Measurements from ENCODE around the gene CATSPERD.

Gene CATSPERD

GRCh38 chr19:5690955-5691821 is 29.2 kb upstream of the CATSPERD start:
- Mint-ChIP-seq H3K4me1 (peaks cover 32% of the 10 kb centered on the region), H3K4me3 (peak overlapping the region; percentile 95), H3K27ac (ENCODE audit: low read depth) (peak overlapping the region; percentile 99), H3K27me3 (no peaks in the 10 kb centered on the region), H3K36me3 (ENCODE audit: insufficient read depth) (peaks cover 63% of the 10 kb centered on the region), H3K9me3 (no peaks in the 10 kb centered on the region)
- peak; percentile 22 for ATAC-seq (replicated peaks; ENCODE audit: extremely low read depth, poor library complexity, severe bottlenecking)
- DNase-seq (ENCODE audit: low spot score in 2 of 2), result no peak

GRCh38 chr19:5691822-5692722 is 28.4 kb upstream of the CATSPERD start:
- H3K27me3 Mint-ChIP-seq, result no peaks in the 10 kb centered on the region
- H3K36me3 Mint-ChIP-seq (ENCODE audit: insufficient read depth), result peaks cover 66% of the 10 kb centered on the region
- ATAC-seq (replicated peaks; ENCODE audit: extremely low read depth, poor library complexity, severe bottlenecking) (no peak), DNase-seq (ENCODE audit: low spot score in 2 of 2) (no peak)
- H3K9me3 Mint-ChIP-seq, result no peaks in the 10 kb centered on the region
- H3K4me3 Mint-ChIP-seq, result peak overlapping the region; percentile 95
- H3K27ac Mint-ChIP-seq (ENCODE audit: low read depth), result peak overlapping the region; percentile 62
- H3K4me1 Mint-ChIP-seq, result peaks cover 32% of the 10 kb centered on the region

GRCh38 chr19:5692723-5693194 is 27.7 kb upstream of the CATSPERD start:
- peak overlapping the region; percentile 95 for H3K4me3 Mint-ChIP-seq
- no peak for ATAC-seq (replicated peaks; ENCODE audit: extremely low read depth, poor library complexity, severe bottlenecking)
- H3K4me1 Mint-ChIP-seq, result peaks cover 32% of the 10 kb centered on the region
- H3K27me3 Mint-ChIP-seq, result no peaks in the 10 kb centered on the region
- no peak for DNase-seq (ENCODE audit: low spot score in 2 of 2)
- peak overlapping the region; percentile 62 for H3K27ac Mint-ChIP-seq (ENCODE audit: low read depth)
- peaks cover 70% of the 10 kb centered on the region for H3K36me3 Mint-ChIP-seq (ENCODE audit: insufficient read depth)
- no peaks in the 10 kb centered on the region for H3K9me3 Mint-ChIP-seq

- no peak for ATAC-seq (replicated peaks; ENCODE audit: extremely low read depth, poor library complexity, severe bottlenecking)
- DNase-seq (ENCODE audit: low spot score in 2 of 2), result no peak
- H3K27me3 Mint-ChIP-seq, result no peaks in the 10 kb centered on the region
- H3K27ac Mint-ChIP-seq (ENCODE audit: low read depth), result peak overlapping the region; percentile 90
- H3K36me3 Mint-ChIP-seq (ENCODE audit: insufficient read depth), result peaks cover 71% of the 10 kb centered on the region
- H3K4me1 Mint-ChIP-seq, result peaks cover 27% of the 10 kb centered on the region
- H3K4me3 Mint-ChIP-seq, result peak overlapping the region; percentile 95
- H3K9me3 Mint-ChIP-seq, result no peaks in the 10 kb centered on the region
These were observed 27.0 kb upstream of the CATSPERD start for GRCh38 chr19:5693195-5694166.

- Mint-ChIP-seq H3K9me3 (no peaks in the 10 kb centered on the region), H3K36me3 (ENCODE audit: insufficient read depth) (peaks cover 74% of the 10 kb centered on the region), H3K27me3 (no peaks in the 10 kb centered on the region), H3K4me1 (peaks cover 26% of the 10 kb centered on the region), H3K27ac (ENCODE audit: low read depth) (peak overlapping the region; percentile 90), H3K4me3 (peak overlapping the region; percentile 7)
- ATAC-seq (replicated peaks; ENCODE audit: extremely low read depth, poor library complexity, severe bottlenecking) (no peak), DNase-seq (ENCODE audit: low spot score in 2 of 2) (no peak)
These were observed 26.1 kb upstream of the CATSPERD start for GRCh38 chr19:5694167-5694955.

GRCh38 chr19:5694956-5695648 is 25.3 kb upstream of the CATSPERD start:
- Mint-ChIP-seq H3K36me3 (ENCODE audit: insufficient read depth) (peaks cover 72% of the 10 kb centered on the region), H3K4me3 (no peak overlapping the region)

GRCh38 chr19:5695649-5696195 is 24.7 kb upstream of the CATSPERD start:
- Mint-ChIP-seq H3K9me3 (no peaks in the 10 kb centered on the region), H3K36me3 (ENCODE audit: insufficient read depth) (peaks cover 70% of the 10 kb centered on the region), H3K4me3 (no peak overlapping the region), H3K27ac (ENCODE audit: low read depth) (peak overlapping the region; percentile 61), H3K27me3 (no peaks in the 10 kb centered on the region), H3K4me1 (peaks cover 15% of the 10 kb centered on the region)
- DNase-seq (ENCODE audit: low spot score in 2 of 2), result no peak
- ATAC-seq (replicated peaks; ENCODE audit: extremely low read depth, poor library complexity, severe bottlenecking), result no peak

More at GRCh38 chr19:5694956-5695648, 25.3 kb upstream of the CATSPERD start:
- Mint-ChIP-seq H3K9me3 (no peaks in the 10 kb centered on the region), H3K27ac (ENCODE audit: low read depth) (peak overlapping the region; percentile 90), H3K27me3 (no peaks in the 10 kb centered on the region), H3K4me1 (peaks cover 21% of the 10 kb centered on the region)
- ATAC-seq (replicated peaks; ENCODE audit: extremely low read depth, poor library complexity, severe bottlenecking) (no peak), DNase-seq (ENCODE audit: low spot score in 2 of 2) (no peak)

GRCh38 chr19:5696196-5697021 is 24.0 kb upstream of the CATSPERD start:
- no peak for DNase-seq (ENCODE audit: low spot score in 2 of 2)
- Mint-ChIP-seq H3K27ac (ENCODE audit: low read depth) (peak overlapping the region; percentile 61), H3K4me1 (peaks cover 11% of the 10 kb centered on the region), H3K27me3 (no peaks in the 10 kb centered on the region), H3K4me3 (no peak overlapping the region), H3K9me3 (no peaks in the 10 kb centered on the region), H3K36me3 (ENCODE audit: insufficient read depth) (peaks cover 68% of the 10 kb centered on the region)
- ATAC-seq (replicated peaks; ENCODE audit: extremely low read depth, poor library complexity, severe bottlenecking), result no peak

GRCh38 chr19:5697022-5697889 is 23.2 kb upstream of the CATSPERD start:
- no peaks in the 10 kb centered on the region for H3K27me3 Mint-ChIP-seq
- H3K36me3 Mint-ChIP-seq (ENCODE audit: insufficient read depth), result peaks cover 63% of the 10 kb centered on the region
- ATAC-seq (replicated peaks; ENCODE audit: extremely low read depth, poor library complexity, severe bottlenecking), result no peak

More at GRCh38 chr19:5697022-5697889, 23.2 kb upstream of the CATSPERD start:
- no peak for DNase-seq (ENCODE audit: low spot score in 2 of 2)
- peaks cover 6% of the 10 kb centered on the region for H3K4me1 Mint-ChIP-seq
- H3K4me3 Mint-ChIP-seq, result no peak overlapping the region
- H3K27ac Mint-ChIP-seq (ENCODE audit: low read depth), result no peak overlapping the region
- no peaks in the 10 kb centered on the region for H3K9me3 Mint-ChIP-seq

Data from central memory CD8-positive, alpha-beta T cell (primary cell).